Activated CD4-positive, alpha-beta T cell treated with anti-CD3 and anti-CD28 coated beads for 4 hours (primary cell): ENCODE measurements around the gene KDM7A.

Source experiments
- DNase-seq, 2 donors: peaks; one replicate each; pipeline ENCODE4 v3.0.0-alpha.2; 2020

KDM7A gene

DNA sequence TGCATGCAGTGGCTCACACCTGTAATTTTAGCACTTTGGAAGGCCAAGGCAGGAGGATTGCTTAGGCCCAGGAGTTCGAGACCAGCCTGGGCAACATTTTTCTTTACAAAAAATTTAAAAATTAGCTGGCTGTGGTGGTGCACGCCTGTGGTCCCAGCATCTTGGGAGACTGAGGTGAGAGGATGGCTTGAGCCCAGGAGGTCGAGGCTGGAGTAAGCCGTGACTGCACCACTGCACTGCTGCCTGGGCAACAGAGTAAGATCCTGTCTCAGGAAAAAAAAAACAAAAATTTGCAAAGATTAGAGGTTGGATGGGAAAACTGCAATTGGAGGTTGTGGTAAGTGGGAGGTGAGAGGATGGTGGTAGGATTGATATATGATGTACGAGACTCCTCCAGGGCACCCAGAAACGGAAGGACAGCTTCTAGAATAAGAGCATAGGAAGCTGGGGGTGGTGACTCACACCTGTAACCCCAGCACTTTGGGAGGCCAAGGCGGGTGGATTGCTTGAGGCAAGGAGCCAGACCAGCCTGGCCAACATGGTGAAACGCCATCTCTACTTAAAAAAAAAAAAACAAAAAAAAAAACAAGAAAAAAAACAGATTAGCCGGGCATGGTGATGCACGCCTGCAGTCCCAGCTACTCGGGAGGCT is 94.9 kb downstream of the KDM7A start:
- DNase-seq: no peak

GRCh38 chr7:140080919-140081318 is 95.9 kb downstream of the KDM7A start:
- no peak for DNase-seq

DNA sequence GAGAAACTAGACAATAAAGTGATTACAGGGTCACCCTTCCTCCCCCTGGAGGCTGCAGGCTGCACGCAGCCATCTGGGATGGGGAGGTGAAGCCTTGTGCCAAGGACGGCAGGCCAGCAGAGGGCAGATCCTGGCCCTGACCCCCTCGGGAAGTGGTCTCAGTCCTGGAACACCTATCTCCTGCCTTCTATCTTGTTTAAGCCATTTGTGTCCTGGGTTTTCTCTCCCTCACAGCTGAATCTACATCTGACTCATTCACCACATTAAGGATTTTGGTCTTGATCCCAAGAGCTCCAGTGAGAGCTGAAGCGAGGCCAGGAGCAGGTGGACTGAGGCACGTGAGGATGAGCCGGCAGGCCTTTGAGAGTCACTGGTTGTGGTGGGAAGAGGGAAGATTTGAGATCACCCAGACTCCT is 97.7 kb downstream of the KDM7A start:
- no peak for DNase-seq

GRCh38 chr7:140078392-140078791 is 98.4 kb downstream of the KDM7A start:
- DNase-seq: no peak

DNA sequence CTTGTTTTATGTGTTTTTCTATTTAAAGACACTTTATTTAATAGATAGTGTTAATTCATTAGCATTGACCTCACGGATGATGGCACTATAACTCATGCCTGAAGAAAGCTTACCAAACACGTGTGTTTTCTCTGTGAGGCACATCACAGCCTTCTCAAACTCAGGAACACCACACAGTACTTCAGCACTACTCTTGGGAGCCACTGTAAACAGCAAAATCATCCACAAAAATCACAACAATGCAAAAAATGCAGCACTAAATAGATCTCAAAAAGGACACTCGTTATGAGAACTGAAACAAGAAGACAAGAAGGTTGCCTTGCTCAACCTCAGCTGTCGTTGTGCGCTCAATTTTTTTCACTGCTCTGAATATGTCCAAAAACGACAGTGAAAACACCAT is 102.0 kb downstream of the KDM7A start:
- DNase-seq: no peak

- no peak for DNase-seq
Observed at GRCh38 chr7:140070546-140070945, 106.2 kb downstream of the KDM7A start.

DNA sequence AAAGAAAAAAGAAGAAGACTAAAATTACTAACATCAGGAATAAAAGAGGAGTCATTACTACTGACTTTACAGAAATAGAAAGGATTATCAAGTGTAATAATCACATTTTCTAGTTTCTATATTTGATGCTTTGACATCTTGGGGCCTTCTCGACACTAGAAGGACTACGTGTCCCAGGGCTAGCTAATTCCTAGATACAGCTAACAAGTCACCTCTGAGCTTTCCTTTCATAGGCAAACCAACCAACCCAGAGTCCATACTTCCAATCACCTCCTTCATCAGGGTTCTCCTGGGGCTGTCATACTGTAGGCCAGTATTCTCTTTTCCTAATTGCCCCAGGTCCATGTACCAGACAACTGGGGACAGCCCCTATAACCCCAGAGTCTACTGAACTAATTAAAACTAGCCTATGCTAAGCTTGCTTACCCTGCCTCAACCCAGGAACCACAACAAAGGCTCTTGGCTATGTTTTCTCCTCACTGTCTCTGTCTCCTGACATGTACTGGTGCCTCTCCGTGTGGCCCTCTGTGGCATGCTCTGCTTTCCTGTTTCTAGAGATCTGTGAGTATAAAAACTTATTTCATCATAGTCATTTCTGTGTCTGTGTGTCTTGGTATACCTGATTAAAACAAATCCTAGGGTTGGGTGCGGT is 107.4 kb downstream of the KDM7A start:
- no peak for DNase-seq

- no peak for DNase-seq
Observed at GRCh38 chr7:140068033-140068432, 108.8 kb downstream of the KDM7A start.

DNA sequence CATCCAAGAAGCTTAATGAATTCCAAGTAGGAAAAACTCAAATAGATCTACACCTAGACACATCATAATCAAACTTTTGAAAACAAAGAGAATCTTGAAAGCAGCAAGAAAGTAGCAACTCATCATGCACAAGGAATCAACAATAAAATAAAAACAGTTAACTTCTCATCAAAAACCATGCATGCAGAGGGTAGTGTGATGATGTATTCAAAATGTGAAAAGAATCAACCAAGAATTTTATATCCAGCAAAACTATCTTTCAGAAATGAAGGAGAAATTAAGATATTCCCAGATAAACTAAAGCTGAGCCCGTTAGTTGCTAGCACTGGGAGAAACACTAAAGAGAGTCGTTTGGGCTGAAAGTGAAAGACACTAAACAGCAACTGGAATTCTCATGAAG is 109.7 kb downstream of the KDM7A start:
- DNase-seq: no peak

- DNase-seq: peak; percentile 85 to 90
Observed at GRCh38 chr7:140062528-140063299, 114.1 kb downstream of the KDM7A start, which contains the start of gene PARP12. PARP12 (minus strand) TSS chr7:140062951; CDS start chr7:140062847, 104 bp downstream.

DNA sequence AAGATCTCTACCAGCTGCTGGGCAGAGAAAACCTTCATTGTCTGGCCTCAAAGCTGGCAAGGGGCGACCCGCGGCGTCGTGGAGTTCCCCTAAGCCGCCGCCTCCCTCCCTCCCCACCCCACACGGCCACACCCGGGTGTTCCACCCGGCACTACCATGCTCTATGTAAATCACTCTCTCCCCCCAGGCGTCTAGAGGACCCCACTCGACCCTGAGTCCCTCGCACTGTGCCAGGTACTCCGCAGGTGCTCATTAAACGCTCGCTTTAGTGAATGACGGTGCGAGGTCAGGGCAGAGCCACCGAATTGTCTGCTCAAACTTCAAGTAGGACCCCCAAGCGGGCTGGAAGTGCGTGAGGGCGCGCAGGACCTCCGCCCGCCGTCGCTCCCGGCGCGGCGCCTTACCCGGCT is 114.7 kb downstream of the KDM7A start:
- DNase-seq: peak; percentile 52 to 65

DNA sequence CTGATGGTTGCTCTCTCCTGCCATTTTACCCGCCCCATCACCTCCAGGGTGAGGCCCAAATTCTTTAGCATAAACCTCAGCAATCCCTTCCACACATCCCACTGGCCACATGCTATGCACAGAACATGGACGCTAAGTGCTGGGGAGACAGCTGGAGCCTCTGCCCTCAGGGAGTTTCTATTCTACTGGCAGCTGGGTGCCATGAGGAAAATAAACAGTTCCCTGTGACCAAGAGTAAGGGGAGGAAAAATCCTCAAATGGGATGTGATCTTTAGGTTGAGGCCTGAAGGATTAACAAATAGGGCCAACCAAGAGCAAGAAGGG is 115.2 kb downstream of the KDM7A start:
- DNase-seq: no peak

GRCh38 chr7:140060788-140061606 is 115.8 kb downstream of the KDM7A start:
- no peak for DNase-seq

GRCh38 chr7:140060243-140060630 is 116.5 kb downstream of the KDM7A start:
- DNase-seq: no peak

GRCh38 chr7:140059273-140060242 is 117.2 kb downstream of the KDM7A start:
- peak; percentile 68 to 70 for DNase-seq

DNA sequence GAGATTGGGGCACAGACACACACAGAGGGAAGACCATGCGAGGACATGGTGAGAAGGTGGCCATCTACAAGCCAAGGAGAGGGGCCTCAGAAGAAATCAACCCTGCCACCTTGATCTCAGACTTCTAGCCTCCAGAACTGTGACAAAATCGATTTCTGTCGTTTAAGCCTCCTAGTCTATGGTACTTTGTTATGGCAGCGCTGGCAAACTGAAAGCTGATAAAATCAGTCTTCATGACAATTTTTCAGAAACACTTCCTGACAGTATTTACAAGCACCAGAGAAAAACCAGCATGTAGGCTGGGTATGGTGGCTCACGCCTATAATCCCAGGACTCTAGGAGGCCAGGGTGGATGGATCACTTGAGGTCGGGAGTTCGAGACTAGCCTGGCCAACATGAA is 118.3 kb downstream of the KDM7A start:
- DNase-seq: no peak

DNA sequence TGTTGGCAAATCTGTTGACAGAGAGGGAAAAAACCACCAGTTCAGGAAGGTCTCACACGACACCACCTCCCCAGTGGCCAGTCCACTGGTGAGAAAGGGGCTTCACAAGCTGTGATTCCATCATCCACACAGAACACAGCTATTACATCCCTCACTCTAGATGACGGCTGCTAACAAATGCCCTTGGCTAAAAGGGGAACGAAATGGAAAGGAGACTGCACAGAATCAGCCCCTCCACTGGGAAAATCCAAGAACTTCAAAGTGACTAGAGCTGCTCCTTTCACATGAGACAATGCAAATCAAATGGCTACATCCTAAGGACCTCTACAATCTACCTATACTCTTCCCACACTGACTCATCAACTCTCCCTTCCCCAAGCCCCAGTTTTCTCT is 119.6 kb downstream of the KDM7A start:
- no peak for DNase-seq

DNA sequence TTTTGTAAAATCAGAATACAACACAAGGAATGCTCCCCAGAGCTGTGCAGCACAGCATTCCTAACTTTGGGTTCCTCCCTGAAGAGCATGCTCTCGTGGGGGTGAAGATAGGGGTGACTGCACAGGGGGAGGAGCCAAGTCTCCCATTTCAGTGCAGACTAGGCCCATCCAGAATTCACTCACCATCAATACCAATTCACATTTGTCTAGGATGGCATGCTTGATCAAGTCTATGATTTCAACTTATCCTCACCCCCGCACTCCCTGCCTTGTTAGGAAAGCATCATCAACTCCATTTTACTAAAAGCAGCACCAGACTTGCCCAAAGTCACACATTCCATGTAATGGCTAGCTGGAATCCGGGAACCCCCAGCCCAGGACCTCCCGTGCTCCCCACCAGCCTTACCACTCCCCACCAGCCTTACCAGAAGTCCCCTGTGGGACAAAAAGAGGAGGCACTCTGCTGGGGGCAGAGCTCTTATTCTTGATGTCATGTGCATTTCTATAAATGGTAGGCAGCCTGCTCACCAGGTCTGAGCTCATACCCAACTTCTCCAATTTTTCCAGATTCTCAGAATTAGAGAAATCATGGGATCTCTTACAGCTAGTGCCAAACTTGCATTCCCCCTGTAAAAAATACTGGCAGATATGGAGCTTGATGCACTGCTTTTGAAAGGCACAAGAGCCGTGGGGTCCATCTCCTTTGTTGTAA is 120.2 kb downstream of the KDM7A start:
- no peak for DNase-seq

DNA sequence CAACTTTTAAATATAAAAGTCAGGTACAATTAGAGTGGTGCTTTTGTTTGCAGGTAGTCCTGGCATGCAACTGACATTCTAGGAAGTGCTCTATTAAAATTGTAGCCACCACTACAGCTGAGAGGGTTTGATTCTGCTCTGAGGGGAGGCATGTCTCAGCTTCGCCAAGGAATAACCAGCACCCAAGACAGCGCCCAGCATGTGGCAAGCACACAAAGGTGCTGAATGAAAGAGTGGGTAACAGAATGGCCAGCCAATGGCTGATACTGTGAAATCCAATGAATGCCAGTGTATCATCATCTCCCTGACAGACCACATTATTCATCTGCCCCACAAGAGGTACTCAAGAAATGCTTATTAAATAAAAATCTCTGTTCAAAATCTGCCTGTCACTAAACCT is 121.0 kb downstream of the KDM7A start:
- no peak for DNase-seq

- DNase-seq: no peak
Observed at GRCh38 chr7:140054751-140055150, 122.0 kb downstream of the KDM7A start.

DNA sequence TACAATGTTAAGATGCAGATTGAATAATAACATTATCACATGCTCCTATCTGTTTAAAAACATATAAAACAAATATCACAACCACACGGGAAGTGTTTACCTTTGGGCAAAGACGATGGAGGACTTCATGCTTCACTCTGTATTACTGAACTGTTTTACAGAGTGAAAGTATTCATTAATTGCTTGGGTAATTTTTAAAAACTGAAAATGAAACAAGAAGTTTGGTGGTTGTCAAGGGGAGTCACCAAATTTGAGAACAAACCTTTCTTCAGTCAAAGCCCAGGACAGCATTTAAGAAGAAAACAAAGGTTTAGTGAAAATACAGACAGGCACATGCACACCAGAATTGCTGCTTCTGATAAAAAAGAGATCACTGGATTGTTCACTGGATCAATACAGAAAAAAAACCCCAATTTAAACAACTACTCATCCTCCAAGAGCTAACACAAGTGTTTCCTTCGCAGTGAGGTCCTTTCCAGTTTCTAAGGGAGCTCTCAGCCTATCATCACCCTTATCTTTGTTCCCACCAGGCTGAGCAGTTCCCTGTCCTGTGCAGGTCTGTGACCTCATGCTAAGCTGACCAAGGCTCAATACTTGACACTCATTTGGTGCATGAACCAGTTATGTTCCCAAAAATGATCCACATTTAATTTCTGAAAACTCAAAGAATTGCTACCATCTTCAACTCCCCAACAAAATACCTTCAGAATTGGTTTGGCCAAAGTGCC is 122.8 kb downstream of the KDM7A start:
- DNase-seq: no peak
